Activated CD4-positive, alpha-beta T cell treated with anti-CD3 and anti-CD28 coated beads for 36 hours (primary cell): ENCODE measurements around the gene PRR19. TPM values are rescaled to one million over a fixed set of nuclear protein-coding genes. Genes with fewer than 3 reads are reported as not detected.
"Not testable (repeated sequence)": the region's sequence is repeated elsewhere in the genome, so short reads cannot be mapped to it uniquely, and the experiment has no call there.

Source experiments
- ATAC-seq: fragments of 200-7000 bp; cut with Tn5 transposase; one replicate; pipeline ENCODE4 v1.10.0; 2021; ENCODE audit warnings: mild to moderate bottlenecking, moderate library complexity
- CTCF ChIA-PET: fragments of 350-600 bp; sonication (Branson Sonifier 250); formaldehyde crosslinking; loops from one replicate; lab custom pipeline; 2021; ENCODE audit warnings: antibody characterized with exemption; lab: Charles Lee
- POLR2A ChIA-PET: fragments of 350-600 bp; sonication (Branson Sonifier 250); formaldehyde crosslinking; loops from one replicate; lab custom pipeline; 2021; ENCODE audit warnings: antibody characterized with exemption, inconsistent platforms; lab: Charles Lee
- DNase-seq: peaks from one replicate; pipeline ENCODE4 v3.0.0-alpha.2; 2020
- H3K27ac Mint-ChIP-seq: one replicate; pipeline ENCODE4 v1.8.0; 2021; ENCODE audit warnings: mixed read lengths
- H3K27me3 Mint-ChIP-seq: one replicate; pipeline ENCODE4 v1.8.0; 2021; ENCODE audit warnings: mixed read lengths
- H3K36me3 Mint-ChIP-seq: one replicate; pipeline ENCODE4 v1.8.0; 2021; ENCODE audit warnings: low read depth, mixed read lengths
- H3K4me1 Mint-ChIP-seq: one replicate; pipeline ENCODE4 v1.8.0; 2021; ENCODE audit warnings: mixed read lengths
- H3K4me3 Mint-ChIP-seq: one replicate; pipeline ENCODE4 v1.8.0; 2021; ENCODE audit warnings: mild to moderate bottlenecking, moderate library complexity, mixed read lengths
- H3K9me3 Mint-ChIP-seq: one replicate; pipeline ENCODE4 v1.8.0; 2021; ENCODE audit warnings: low read depth, mixed read lengths
- intact Hi-C, 2 experiments: fragments of 100-400 bp; cut with DNase I in 1 of 2; cut with micrococcal nuclease in 1 of 2; formaldehyde crosslinking; loops; one replicate each; pipeline versions ENCODE4 v1.14.2 to v1.15.1; 2022 to 2024; cut with DNase I, micrococcal nuclease
- total RNA-seq, 2 experiments: library from RNA; stranded (reverse); gene quantifications; one replicate each; pipeline ENCODE4 v1.2.3, GENCODE V29; 2021

PRR19 gene
- total RNA-seq, 2 experiments from 2014 or later: 0.63 to 1.0 TPM

DNA sequence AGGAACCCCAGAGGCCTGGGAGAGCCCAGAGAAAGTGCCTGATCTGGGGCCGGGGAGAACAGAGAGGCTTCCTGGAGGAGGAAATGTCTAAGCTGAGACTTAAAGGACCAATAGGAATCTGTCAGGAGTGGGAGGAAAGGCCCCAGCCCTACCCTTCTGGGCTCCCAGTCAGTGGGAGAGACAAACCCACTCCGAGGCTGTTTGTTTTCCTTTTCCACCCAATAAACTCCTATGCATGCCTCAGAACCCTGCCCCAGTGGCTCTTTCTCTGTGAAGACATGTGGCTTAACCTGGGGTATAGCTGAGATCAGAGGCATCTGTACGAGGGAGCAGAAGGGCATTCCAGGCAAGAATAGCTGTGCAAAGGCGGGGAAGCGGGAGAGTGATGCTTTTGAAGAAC is 25.4 kb downstream of the PRR19 start:
- Mint-ChIP-seq H3K4me1 (peaks cover 12% of the 10 kb centered on the region), H3K9me3 (no peaks in the 10 kb centered on the region), H3K4me3 (no peak overlapping the region), H3K27me3 (peaks cover 12% of the 10 kb centered on the region), H3K27ac (no peak overlapping the region), H3K36me3 (no peaks in the 10 kb centered on the region)
- ChIA-PET POLR2A (no interaction called here), CTCF (interaction anchor here (1.1 kb wide), 1 partner anchor 23 kb away, joined by 3 read pairs; no protein-coding TSS in a partner anchor)
- DNase-seq: no peak
- ATAC-seq: no peak
- intact Hi-C loops: no loop called here

DNA sequence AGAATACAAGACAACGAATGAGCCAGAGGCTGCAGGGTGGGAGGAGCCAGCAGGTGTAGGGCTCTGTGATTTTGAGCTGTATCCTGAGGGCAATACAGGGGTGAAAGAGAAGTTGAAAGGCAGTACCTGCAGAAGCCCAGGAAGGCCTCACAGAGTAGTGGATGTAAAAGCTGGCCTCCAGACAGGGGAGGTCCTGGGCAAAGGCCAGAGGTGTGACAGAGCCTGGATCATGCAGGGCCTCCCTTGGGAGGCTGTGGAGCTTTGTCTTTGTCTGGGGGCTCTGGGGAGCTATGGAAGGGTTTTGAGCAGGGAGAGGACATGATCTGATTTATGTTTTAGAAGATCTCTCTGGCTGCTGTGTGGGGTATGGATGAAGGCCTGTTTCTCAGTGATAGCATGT is 26.2 kb downstream of the PRR19 start:
- CTCF ChIA-PET: interaction anchor here (1.1 kb wide), 1 partner anchor 24 kb away, joined by 3 read pairs; no protein-coding TSS in a partner anchor
- H3K36me3 Mint-ChIP-seq: no peaks in the 10 kb centered on the region
- POLR2A ChIA-PET: interaction anchor here (0.5 kb wide), 1 partner anchor 9 kb away, joined by 4 read pairs; no protein-coding TSS in a partner anchor
- ATAC-seq: no peak
- intact Hi-C loops: no loop called here
- peaks cover 12% of the 10 kb centered on the region for H3K4me1 Mint-ChIP-seq
- H3K27me3 Mint-ChIP-seq: peaks cover 10% of the 10 kb centered on the region
- no peak overlapping the region for H3K4me3 Mint-ChIP-seq
- no peak for DNase-seq
- H3K9me3 Mint-ChIP-seq: no peaks in the 10 kb centered on the region
- H3K27ac Mint-ChIP-seq: no peak overlapping the region

DNA sequence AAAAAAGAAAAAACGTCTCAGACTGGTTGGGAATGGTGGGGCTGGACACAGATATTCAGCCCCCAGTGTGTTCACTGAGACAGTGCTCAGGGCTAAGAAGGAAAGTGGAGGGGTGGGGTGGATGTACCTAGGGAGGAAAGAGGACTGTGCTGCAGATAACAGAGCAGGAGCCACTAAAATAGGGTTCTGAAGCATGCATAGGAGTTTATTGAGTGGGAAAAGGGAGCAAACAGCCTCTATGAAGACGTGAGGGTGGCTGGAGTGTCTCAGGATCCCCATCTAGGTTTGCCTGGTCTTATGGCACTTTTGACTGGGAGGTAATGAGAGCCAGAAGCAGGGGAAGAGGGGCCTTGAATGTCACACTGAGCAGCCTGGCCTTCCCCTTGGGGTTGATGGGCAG is 26.9 kb downstream of the PRR19 start:
- intact Hi-C loops: no loop called here
- no peak for DNase-seq

DNA sequence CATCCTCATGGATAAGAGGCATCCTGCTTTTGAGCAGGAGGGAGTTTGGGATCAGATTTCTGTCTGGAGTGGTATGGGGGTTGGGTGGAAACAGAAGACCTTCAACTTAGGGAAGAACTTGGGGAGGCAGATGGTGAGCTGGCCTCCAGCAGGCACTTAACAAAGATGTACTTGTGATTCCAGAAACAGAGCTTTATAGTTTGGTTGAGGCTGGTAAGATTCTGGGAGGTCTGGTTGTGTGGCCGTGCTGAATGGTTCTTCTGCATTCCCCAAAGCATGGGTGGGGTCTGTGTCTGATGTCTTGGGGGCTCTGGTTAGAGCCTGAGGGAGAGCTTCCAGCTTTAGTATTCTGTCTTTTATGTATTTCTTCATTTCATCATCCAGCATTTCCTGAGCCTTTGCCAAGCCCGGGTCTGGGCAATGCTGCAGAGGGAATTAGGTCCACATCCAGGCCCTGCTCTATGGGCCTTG is 28.3 kb downstream of the PRR19 start:
- no peaks in the 10 kb centered on the region for H3K36me3 Mint-ChIP-seq
- CTCF ChIA-PET: interaction anchor here (1.2 to 1.4 kb wide), 2 partner anchors 13 to 108 kb away, joined by 3 to 4 read pairs; no protein-coding TSS in a partner anchor
- H3K27ac Mint-ChIP-seq: no peak overlapping the region
- POLR2A ChIA-PET: no interaction called here
- DNase-seq (no peak), ATAC-seq (no peak)
- H3K4me3 Mint-ChIP-seq: no peak overlapping the region
- H3K4me1 Mint-ChIP-seq: peaks cover 6% of the 10 kb centered on the region
- no peaks in the 10 kb centered on the region for H3K27me3 Mint-ChIP-seq
- no peaks in the 10 kb centered on the region for H3K9me3 Mint-ChIP-seq
- intact Hi-C loops: no loop called here

More for the DNA sequence above, 26.9 kb downstream of the PRR19 start:
- H3K27me3 Mint-ChIP-seq: peaks cover 5% of the 10 kb centered on the region
- CTCF ChIA-PET: interaction anchor here (1.0 kb wide), 1 partner anchor 72 kb away, joined by 4 read pairs; no protein-coding TSS in a partner anchor
- H3K9me3 Mint-ChIP-seq: no peaks in the 10 kb centered on the region
- no peak overlapping the region for H3K4me3 Mint-ChIP-seq
- POLR2A ChIA-PET: no interaction called here
- no peak for ATAC-seq
- H3K27ac Mint-ChIP-seq: no peak overlapping the region
- H3K4me1 Mint-ChIP-seq: peaks cover 12% of the 10 kb centered on the region
- H3K36me3 Mint-ChIP-seq: no peaks in the 10 kb centered on the region

DNA sequence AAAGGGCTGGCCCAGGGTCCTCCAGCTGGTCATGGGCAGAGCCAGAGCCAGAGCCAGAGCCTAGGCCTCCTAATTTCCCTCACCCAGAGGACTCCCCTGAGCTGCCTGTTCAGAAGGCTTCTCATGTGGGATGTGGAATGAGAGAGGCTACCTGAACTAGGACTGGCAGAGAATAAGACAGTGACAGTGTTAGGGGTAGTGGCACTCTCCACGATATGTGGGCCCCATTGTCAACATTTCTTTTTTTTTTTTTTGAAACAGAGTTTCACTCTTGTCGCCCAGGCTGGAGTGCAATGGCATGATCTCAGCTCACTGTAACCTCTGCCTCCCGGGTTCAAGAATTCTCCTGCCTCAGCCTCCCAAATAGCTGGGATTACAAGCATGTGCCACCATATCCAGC is 29.4 kb downstream of the PRR19 start:
- intact Hi-C loops, DNase-seq, H3K27me3 Mint-ChIP-seq, H3K36me3 Mint-ChIP-seq, ATAC-seq, H3K4me3 Mint-ChIP-seq, H3K9me3 Mint-ChIP-seq, H3K4me1 Mint-ChIP-seq, H3K27ac Mint-ChIP-seq: not testable (repeated sequence)
- POLR2A ChIA-PET: interaction anchor here (0.6 kb wide), 1 partner anchor 1348 kb away, joined by 4 read pairs; no protein-coding TSS in a partner anchor
- CTCF ChIA-PET: interaction anchor here (0.7 to 1.2 kb wide), 2 partner anchors 10 to 12 kb away, joined by 3 to 4 read pairs; no protein-coding TSS in a partner anchor

DNA sequence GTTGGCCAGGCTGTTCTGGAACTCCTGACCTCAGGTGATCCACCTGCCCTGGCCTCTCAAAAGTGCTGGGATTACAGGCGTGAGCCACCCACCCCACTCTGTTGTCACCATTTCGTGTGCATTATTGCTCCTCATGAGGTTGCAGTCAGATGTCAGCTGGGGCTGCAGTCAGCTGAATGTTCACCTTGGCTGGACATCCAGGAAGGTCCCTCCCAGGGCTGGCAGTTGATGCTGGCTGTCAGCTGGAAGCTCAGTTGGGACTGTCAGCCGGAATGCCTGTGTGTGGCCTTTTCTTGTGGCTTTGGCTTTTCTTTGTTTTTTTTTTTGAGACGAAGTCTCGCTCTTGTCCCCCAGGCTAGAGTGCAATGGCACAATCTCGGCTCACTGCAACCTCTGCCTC is 30.1 kb downstream of the PRR19 start:
- Mint-ChIP-seq H3K27ac (no peak overlapping the region), H3K27me3 (no peaks in the 10 kb centered on the region), H3K4me1 (peaks cover 2% of the 10 kb centered on the region), H3K4me3 (no peak overlapping the region), H3K9me3 (no peaks in the 10 kb centered on the region), H3K36me3 (no peaks in the 10 kb centered on the region)
- CTCF ChIA-PET: no interaction called here
- ATAC-seq: no peak
- DNase-seq: no peak
- POLR2A ChIA-PET: no interaction called here
- intact Hi-C loops: no loop called here

DNA sequence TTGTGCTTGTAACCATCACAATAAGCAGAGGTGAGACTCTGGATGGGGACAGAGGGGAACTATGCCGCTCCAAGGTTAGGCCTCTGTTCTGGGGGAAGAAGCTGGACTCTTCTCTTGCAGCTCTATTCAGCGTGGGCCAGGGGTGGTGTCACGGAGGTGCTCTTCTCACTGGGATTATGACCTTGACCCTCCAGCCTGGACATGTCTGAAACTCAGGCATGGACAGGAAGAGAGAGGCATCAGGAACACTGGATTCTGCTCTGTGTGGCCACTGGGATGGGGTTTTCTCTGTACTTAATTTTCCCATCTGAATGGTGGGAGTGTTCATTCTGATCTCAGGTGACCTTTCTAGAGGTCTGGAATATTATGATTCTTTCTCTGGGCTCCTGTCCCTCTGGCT is 31.1 kb downstream of the PRR19 start:
- POLR2A ChIA-PET: no interaction called here
- no peak for DNase-seq
- CTCF ChIA-PET: no interaction called here
- Mint-ChIP-seq H3K27ac (no peak overlapping the region), H3K36me3 (no peaks in the 10 kb centered on the region), H3K4me3 (no peak overlapping the region), H3K4me1 (no peaks in the 10 kb centered on the region), H3K9me3 (no peaks in the 10 kb centered on the region), H3K27me3 (no peaks in the 10 kb centered on the region)
- no peak for ATAC-seq
- intact Hi-C loops: no loop called here

DNA sequence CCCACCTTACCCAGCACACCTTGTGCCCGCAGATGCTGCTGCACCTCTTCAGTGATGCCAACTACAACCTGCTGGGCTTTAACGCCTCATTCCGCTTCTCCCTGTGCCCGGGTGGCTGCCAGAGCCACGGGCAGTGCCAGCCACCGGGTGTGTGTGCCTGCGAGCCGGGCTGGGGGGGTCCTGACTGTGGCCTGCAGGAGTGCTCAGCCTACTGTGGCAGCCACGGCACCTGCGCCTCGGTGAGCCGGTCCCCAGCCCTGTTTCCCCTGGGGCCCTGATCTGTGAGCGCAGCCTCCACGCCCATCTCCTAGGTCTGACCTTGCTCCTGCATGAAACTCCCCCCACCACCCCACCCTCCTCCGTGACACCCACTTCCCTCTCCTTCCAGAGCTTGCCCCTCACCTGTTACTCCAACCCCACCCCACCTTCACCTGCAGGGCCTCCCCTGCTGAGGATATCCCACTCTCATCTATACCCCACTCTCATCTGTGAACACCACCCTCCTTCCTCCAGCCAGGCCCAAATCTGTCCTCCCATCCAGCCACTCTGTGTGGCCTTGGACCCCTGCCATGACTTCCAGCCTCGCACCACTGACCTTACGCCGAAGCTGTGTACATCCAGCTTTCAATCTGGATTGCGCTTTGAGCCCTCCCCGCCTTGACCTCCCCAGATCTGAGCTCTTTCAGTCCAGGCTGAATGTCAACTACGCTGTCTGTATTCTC is 32.2 kb downstream of the PRR19 start:
- ChIA-PET POLR2A (no interaction called here), CTCF (no interaction called here)
- Mint-ChIP-seq H3K27ac (no peak overlapping the region), H3K4me1 (no peaks in the 10 kb centered on the region), H3K27me3 (no peaks in the 10 kb centered on the region), H3K9me3 (no peaks in the 10 kb centered on the region), H3K4me3 (no peak overlapping the region), H3K36me3 (no peaks in the 10 kb centered on the region)
- DNase-seq (no peak), ATAC-seq (no peak)
- intact Hi-C loops: no loop called here

DNA sequence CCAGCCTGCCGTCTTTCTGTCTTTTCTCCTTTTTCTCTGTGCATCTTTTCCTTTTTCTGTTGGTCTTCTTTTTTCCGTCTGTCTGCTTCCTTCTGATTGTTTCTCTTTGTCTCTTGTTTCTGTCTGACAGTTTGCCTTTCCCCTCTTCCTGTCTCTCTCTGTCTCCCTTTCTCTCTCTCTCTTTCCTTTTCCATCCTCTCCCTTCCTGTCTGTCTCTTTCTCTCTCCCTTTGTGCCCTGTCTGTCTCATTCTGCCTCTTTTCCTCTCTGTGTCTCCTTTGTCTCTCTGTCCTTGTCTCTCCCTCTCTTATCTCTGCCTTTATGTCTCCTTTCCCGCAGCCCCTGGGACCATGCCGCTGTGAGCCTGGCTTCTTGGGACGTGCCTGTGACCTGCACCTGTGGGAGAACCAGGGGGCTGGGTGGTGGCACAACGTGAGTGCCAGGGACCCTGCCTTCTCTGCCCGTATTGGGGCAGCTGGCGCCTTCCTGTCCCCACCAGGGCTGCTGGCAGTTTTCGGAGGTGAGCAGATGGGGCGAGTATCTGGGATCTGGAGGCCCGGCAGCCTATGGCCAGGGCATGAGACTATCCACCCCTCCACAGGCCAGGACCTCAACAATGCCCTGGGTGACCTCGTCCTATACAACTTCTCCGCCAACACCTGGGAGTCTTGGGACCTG is 32.9 kb downstream of the PRR19 start:
- ATAC-seq (no peak), DNase-seq (no peak)
- POLR2A ChIA-PET: no interaction called here
- Mint-ChIP-seq H3K27me3 (no peaks in the 10 kb centered on the region), H3K9me3 (no peaks in the 10 kb centered on the region), H3K4me1 (no peaks in the 10 kb centered on the region), H3K36me3 (no peaks in the 10 kb centered on the region), H3K4me3 (no peak overlapping the region), H3K27ac (no peak overlapping the region)
- CTCF ChIA-PET: no interaction called here
- intact Hi-C loops: no loop called here

DNA sequence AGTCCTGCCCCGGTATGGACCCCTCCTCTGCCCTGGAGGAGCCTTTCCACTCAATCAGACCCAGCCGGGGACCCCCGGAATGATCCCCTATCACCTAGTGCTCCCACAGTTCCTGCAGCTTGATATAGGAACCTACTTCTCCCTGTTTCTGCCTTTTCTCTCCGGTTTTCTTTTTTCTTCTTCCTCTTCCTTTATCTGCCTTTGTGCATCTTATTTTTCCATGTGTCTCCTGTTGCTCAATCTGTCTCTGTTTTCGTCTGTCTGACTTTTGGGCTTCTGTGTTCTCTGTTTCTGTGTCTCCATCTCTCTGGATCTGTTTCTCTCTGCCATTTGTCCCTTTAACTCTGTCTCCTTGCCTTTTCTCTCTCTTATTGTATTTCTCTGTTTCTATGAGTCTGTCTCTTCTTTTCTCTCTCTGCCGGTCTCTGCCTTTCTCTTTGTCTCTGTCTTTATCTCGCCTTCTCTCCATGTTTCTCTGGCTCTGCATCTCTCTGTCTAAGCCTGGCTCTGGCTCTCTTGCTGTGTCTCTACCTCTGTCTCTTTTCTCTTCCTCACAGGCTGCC is 33.5 kb downstream of the PRR19 start:
- CTCF ChIA-PET: no interaction called here
- no peaks in the 10 kb centered on the region for H3K9me3 Mint-ChIP-seq
- no peak overlapping the region for H3K27ac Mint-ChIP-seq
- H3K4me3 Mint-ChIP-seq: no peak overlapping the region
- no peaks in the 10 kb centered on the region for H3K36me3 Mint-ChIP-seq
- no peak for DNase-seq
- H3K27me3 Mint-ChIP-seq: no peaks in the 10 kb centered on the region
- POLR2A ChIA-PET: no interaction called here
- no peaks in the 10 kb centered on the region for H3K4me1 Mint-ChIP-seq
- ATAC-seq: no peak
- intact Hi-C loops: no loop called here

DNA sequence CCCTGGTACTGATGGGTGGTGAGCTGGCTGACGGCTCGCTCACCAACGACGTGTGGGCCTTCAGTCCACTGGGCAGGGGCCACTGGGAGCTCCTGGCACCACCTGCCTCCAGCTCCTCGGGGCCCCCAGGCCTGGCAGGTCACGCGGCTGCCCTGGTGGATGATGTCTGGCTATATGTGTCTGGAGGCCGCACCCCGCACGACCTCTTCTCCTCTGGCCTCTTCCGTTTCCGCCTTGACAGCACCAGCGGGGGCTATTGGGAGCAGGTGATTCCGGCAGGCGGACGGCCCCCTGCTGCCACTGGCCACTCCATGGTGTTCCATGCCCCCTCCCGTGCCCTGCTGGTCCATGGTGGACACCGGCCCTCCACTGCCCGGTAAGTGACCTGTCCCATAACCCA is 34.0 kb downstream of the PRR19 start:
- intact Hi-C loops: no loop called here
- H3K4me3 Mint-ChIP-seq: no peak overlapping the region
- no peaks in the 10 kb centered on the region for H3K9me3 Mint-ChIP-seq
- ATAC-seq (no peak), DNase-seq (no peak)
- no peaks in the 10 kb centered on the region for H3K4me1 Mint-ChIP-seq
- H3K27ac Mint-ChIP-seq: no peak overlapping the region
- ChIA-PET POLR2A (no interaction called here), CTCF (no interaction called here)
- H3K36me3 Mint-ChIP-seq: no peaks in the 10 kb centered on the region
- H3K27me3 Mint-ChIP-seq: no peaks in the 10 kb centered on the region
